Measurements from ENCODE around the gene GCKR. TPM values are rescaled to one million over a fixed set of nuclear protein-coding genes. Genes with fewer than 3 reads are reported as not detected.

GCKR gene
- total RNA-seq, 2 donors from 2014 or later, result 0.87 TPM; not detected in 1

- intact Hi-C loops (cut with DNase I), result no loop called here
- Histone ChIP-seq H3K36me3 (no peaks in the 10 kb centered on the region), H3K27ac (no peak overlapping the region), H3K4me3 (no peak overlapping the region), H3K27me3 (replicated peaks; ENCODE audit: insufficient read depth) (no peaks in the 10 kb centered on the region), H3K4me1 (replicated peaks) (no peaks in the 10 kb centered on the region), H3K9me3 (no peaks in the 10 kb centered on the region)
- no peak for DNase-seq (ENCODE audit: low spot score)
- TF ChIP-seq POLR2AphosphoS5 (IDR thresholded peaks at IDR 0.05), result no peak
- no peak for TF ChIP-seq CTCF (IDR thresholded peaks at IDR 0.05)
- no peak for TF ChIP-seq POLR2A (IDR thresholded peaks at IDR 0.05)
- WGBS, result 83% methylated on average over 2 of the region's 2 CpGs
These were observed 75.8 kb downstream of the GCKR start for GRCh38 chr2:27572439-27572838.

- Histone ChIP-seq H3K27ac (no peak overlapping the region), H3K36me3 (no peaks in the 10 kb centered on the region), H3K4me1 (replicated peaks) (no peaks in the 10 kb centered on the region), H3K27me3 (replicated peaks; ENCODE audit: insufficient read depth) (no peaks in the 10 kb centered on the region), H3K9me3 (no peaks in the 10 kb centered on the region), H3K4me3 (no peak overlapping the region)
- intact Hi-C loops (cut with DNase I), result no loop called here
- DNase-seq (ENCODE audit: low spot score), result no peak
- no peak for TF ChIP-seq POLR2AphosphoS5 (IDR thresholded peaks at IDR 0.05)
- no peak for TF ChIP-seq CTCF (IDR thresholded peaks at IDR 0.05)
- no peak for TF ChIP-seq POLR2A (IDR thresholded peaks at IDR 0.05)
- 82% methylated on average over 6 of the region's 6 CpGs for WGBS
These were observed 76.4 kb downstream of the GCKR start for GRCh38 chr2:27572998-27573429.

Small RNA genes within 50 kb of the gene (small RNA-seq; reads per million reads assigned to genes)
- 0 reads per million in 2 donors for gene RNU6-986P

Other genes starting within 250 kb of the GCKR start
- 100 to 1,000 TPM in 1 of 2 donors, not detected in 1; 102 TPM for gene SLC30A3, start 233.8 kb upstream of the GCKR start, total RNA-seq
- 10 to 100 TPM in 1 of 2 donors, not detected in 1; 16.1 TPM for gene DNAJC5G, start 221.4 kb upstream of the GCKR start, total RNA-seq
- 10 to 100 TPM in 1 of 2 donors, 1 to 10 TPM in 1; 2.8 to 17.9 TPM for gene TRIM54, start 214.4 kb upstream of the GCKR start, total RNA-seq
- gene UCN, start 188.4 kb upstream of the GCKR start, total RNA-seq, result 10 to 100 TPM in 1 of 2 donors, 1 to 10 TPM in 1; 4.2 to 11.2 TPM
- 10 to 100 TPM; 82.5 to 90.3 TPM for gene MPV17, start 173.7 kb upstream of the GCKR start, total RNA-seq
- 10 to 100 TPM; 41.2 to 66.1 TPM for gene GTF3C2, start 140.1 kb upstream of the GCKR start, total RNA-seq
- gene EIF2B4, start 126.5 kb upstream of the GCKR start, total RNA-seq, result 10 to 100 TPM; 46.9 to 51.8 TPM
- gene SNX17, start 126.2 kb upstream of the GCKR start, total RNA-seq, result 100 to 1,000 TPM; 127 to 134 TPM
- gene ZNF513, start 116.1 kb upstream of the GCKR start, total RNA-seq, result 10 to 100 TPM in 1 of 2 donors, 1 to 10 TPM in 1; 9.0 to 22.0 TPM
- gene PPM1G, start 87.2 kb upstream of the GCKR start, total RNA-seq, result 10 to 100 TPM; 57.2 to 65.4 TPM
- gene NRBP1, start 68.2 kb upstream of the GCKR start, total RNA-seq, result 10 to 100 TPM; 42.9 to 83.4 TPM
- gene KRTCAP3, start 54.5 kb upstream of the GCKR start, total RNA-seq, result 100 to 1,000 TPM in 1 of 2 donors, 10 to 100 TPM in 1; 31.4 to 147 TPM
- 10 to 100 TPM; 32.6 to 42.8 TPM for gene IFT172, start 7.1 kb upstream of the GCKR start, total RNA-seq
- gene FNDC4, start 1.6 kb upstream of the GCKR start, total RNA-seq, result 10 to 100 TPM; 24.1 to 30.6 TPM
- 10 to 100 TPM; 31.4 to 55.6 TPM for gene ZNF512, start 86.2 kb downstream of the GCKR start, total RNA-seq
- 1 to 10 TPM; 6.2 to 8.3 TPM for gene CCDC121, start 132.2 kb downstream of the GCKR start, total RNA-seq
- gene GPN1, start 132.2 kb downstream of the GCKR start, total RNA-seq, result 10 to 100 TPM; 27.7 to 34.5 TPM
- 10 to 100 TPM; 18.6 to 34.2 TPM for gene SUPT7L, start 166.8 kb downstream of the GCKR start, total RNA-seq
- gene SLC4A1AP, start 167.1 kb downstream of the GCKR start, total RNA-seq, result 10 to 100 TPM; 19.8 to 37.9 TPM